ENCODE measurements around the gene PI16.
A peak's percentile ranks its signal among the peaks of the same experiment; 100 is the strongest.

GRCh38 chr6:36963451-36964290 lies 9.1 kb downstream of the PI16 start:
- TF ChIP-seq CTCF (conservative IDR thresholded peaks at IDR 0.05; ENCODE audit: low read length) (0 out of 2 replicates have a peak, but pooled peaks have one; percentile 1), EZH2phosphoT487 (IDR thresholded peaks at IDR 0.05; ENCODE audit: borderline replicate concordance, low read depth, low read length) (no peak)

Measured in OCI-LY7 (cell line).